ENCODE results near the gene MEIOB. TPM values are rescaled to one million over a fixed set of nuclear protein-coding genes. Genes with fewer than 3 reads are reported as not detected.

The MEIOB gene
- total RNA-seq, 6 experiments from 2014 or later, result 0.39 to 0.40 TPM; not detected in 4

DNA sequence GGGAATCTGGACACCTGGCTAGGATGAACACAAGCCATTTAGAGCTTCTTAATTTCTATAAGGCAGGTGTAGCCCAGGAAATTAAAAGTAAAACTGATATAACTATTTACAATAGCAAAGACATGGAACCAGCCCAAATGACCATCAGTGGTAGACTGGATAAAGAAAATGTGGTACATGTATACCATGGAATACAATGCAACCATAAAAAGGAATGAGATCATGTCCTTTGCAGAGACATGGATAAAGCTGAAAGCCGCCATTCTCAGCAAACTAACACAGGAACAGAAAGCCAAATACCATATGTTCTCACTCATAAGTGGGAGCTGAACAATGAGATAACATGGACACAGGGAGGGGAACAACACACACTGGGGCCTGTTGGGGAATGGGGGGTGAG lies 25.5 kb downstream of the MEIOB start:
- ATAC-seq, result no peak
- DNase-seq, result no peak
- intact Hi-C loops (cut with DNase I), result no loop called here

DNA sequence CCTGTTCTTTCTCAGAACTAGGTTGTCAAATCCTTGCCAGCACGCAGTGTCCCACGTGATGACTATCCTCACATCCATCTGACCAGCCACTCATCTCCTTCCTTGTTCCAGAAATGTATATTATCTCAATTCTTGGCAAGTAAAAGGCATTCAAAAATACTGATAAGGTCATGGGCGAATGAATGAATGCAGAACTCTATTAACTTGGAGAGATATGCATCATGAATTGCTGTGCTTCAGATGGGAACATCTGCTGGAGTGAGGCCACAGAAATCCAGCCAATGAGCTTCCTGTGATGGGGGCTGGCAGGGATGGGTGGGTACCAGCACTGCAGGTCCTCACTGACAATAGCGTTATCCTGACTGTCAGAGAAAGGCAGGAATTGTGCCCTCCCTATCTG lies 26.0 kb downstream of the MEIOB start:
- WGBS (ENCODE audit: insufficient coverage, low coverage, low lambda C conversion rate, missing lambda C conversion rate), result 50% methylated on average over 3 of the region's 4 CpGs
- intact Hi-C loops (cut with DNase I), result no loop called here

More for the DNA sequence above, 25.5 kb downstream of the MEIOB start:
- H3K36me3 ChIP-seq, result no peaks in the 10 kb centered on the region
- H3K9me3 ChIP-seq, result no peaks in the 10 kb centered on the region
- no peaks in the 10 kb centered on the region for H3K4me1 ChIP-seq
- H3K27me3 ChIP-seq, result no peaks in the 10 kb centered on the region
- no peak for TF ChIP-seq POLR2A (IDR thresholded peaks at IDR 0.05)
- TF ChIP-seq, protein P1, sequence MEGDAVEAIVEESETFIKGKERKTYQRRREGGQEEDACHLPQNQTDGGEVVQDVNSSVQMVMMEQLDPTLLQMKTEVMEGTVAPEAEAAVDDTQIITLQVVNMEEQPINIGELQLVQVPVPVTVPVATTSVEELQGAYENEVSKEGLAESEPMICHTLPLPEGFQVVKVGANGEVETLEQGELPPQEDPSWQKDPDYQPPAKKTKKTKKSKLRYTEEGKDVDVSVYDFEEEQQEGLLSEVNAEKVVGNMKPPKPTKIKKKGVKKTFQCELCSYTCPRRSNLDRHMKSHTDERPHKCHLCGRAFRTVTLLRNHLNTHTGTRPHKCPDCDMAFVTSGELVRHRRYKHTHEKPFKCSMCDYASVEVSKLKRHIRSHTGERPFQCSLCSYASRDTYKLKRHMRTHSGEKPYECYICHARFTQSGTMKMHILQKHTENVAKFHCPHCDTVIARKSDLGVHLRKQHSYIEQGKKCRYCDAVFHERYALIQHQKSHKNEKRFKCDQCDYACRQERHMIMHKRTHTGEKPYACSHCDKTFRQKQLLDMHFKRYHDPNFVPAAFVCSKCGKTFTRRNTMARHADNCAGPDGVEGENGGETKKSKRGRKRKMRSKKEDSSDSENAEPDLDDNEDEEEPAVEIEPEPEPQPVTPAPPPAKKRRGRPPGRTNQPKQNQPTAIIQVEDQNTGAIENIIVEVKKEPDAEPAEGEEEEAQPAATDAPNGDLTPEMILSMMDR (IDR thresholded peaks at IDR 0.05), result no peak
- H3K27ac ChIP-seq, result no peak overlapping the region
- 50% methylated on average over 1 of the region's 1 CpG for WGBS (ENCODE audit: insufficient coverage, low coverage, low lambda C conversion rate, missing lambda C conversion rate)
- H3K4me3 ChIP-seq, result no peak overlapping the region

DNA sequence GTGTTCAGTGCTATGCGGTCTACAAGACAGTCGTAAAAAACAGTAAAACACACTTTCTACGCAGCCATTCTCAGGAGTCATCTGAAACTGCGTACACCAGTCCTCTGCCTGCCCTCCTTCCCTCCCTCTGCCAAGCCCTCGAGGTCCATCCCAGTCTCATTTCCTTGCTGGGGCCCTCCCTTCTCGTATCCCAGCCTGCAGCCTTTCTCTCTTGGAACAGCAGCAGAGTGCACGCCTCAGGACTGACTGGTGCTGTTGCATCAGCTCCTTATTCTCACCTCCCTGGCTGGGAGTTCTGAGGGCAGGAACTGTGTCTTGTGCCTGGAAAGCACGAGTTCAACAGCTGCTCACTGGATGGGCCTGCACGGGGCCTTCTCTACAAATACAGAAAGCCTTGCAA lies 32.4 kb downstream of the MEIOB start:
- Histone ChIP-seq H3K9me3 (no peaks in the 10 kb centered on the region), H3K27me3 (no peaks in the 10 kb centered on the region), H3K4me3 (no peak overlapping the region), H3K4me1 (no peaks in the 10 kb centered on the region), H3K36me3 (no peaks in the 10 kb centered on the region), H3K27ac (no peak overlapping the region)
- 66% methylated on average over 9 of the region's 9 CpGs for WGBS (ENCODE audit: insufficient coverage, low coverage, low lambda C conversion rate, missing lambda C conversion rate)
- ATAC-seq (no peak), DNase-seq (no peak)
- TF ChIP-seq, protein P1 (IDR thresholded peaks at IDR 0.05), result no peak
- TF ChIP-seq POLR2A (IDR thresholded peaks at IDR 0.05), result no peak
- intact Hi-C loops (cut with DNase I), result no loop called here

More for the DNA sequence above, 26.0 kb downstream of the MEIOB start:
- DNase-seq (no peak), ATAC-seq (no peak)
- no peaks in the 10 kb centered on the region for H3K9me3 ChIP-seq
- H3K4me3 ChIP-seq, result no peak overlapping the region
- TF ChIP-seq, protein P1 (IDR thresholded peaks at IDR 0.05), result no peak
- TF ChIP-seq POLR2A (IDR thresholded peaks at IDR 0.05), result no peak
- no peaks in the 10 kb centered on the region for H3K36me3 ChIP-seq
- no peak overlapping the region for H3K27ac ChIP-seq
- H3K4me1 ChIP-seq, result no peaks in the 10 kb centered on the region
- no peaks in the 10 kb centered on the region for H3K27me3 ChIP-seq

DNA sequence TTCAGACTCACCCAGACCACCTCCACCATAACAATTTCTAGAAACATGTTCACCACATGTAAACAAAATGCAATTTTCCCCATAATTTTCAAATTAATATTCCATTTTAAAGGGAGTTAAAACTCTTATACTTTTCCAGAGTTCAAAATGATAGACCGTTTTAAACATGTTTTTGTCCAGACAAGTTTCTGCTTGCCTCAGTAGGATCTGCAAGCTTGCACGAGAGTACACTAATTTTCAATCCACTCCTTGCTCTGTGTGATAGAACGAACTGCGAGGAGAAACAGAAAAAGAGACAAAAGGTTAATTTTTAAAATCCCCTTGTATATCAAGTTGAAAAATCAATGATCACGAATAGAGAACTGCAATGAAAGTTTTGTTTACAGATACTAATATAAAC lies 37.9 kb downstream of the MEIOB start:
- intact Hi-C loops (cut with DNase I), result no loop called here
- Histone ChIP-seq H3K36me3 (no peaks in the 10 kb centered on the region), H3K4me3 (no peak overlapping the region), H3K27me3 (no peaks in the 10 kb centered on the region), H3K27ac (no peak overlapping the region), H3K9me3 (no peaks in the 10 kb centered on the region), H3K4me1 (peaks cover 0 to 46% (median 8%) of the 10 kb centered on the region in 4 donors)
- 33% methylated on average over 5 of the region's 5 CpGs for WGBS (ENCODE audit: insufficient coverage, low coverage, low lambda C conversion rate, missing lambda C conversion rate)
- ATAC-seq, result no peak
- TF ChIP-seq, protein P1 (IDR thresholded peaks at IDR 0.05), result no peak
- no peak for TF ChIP-seq POLR2A (IDR thresholded peaks at IDR 0.05)
- no peak for DNase-seq

Data from right lobe of liver (tissue), 6 donors.